Spleen (tissue), 11 donors: ENCODE data around the gene RPL19. TPM values are rescaled to one million over a fixed set of nuclear protein-coding genes. Genes with fewer than 3 reads are reported as not detected.
A peak's percentile ranks its signal among the peaks of the same experiment; 100 is the strongest.

ENCODE experiments used
- DNase-seq: peaks from one replicate; pipeline ENCODE4 v3.0.0-alpha.2; 2020
- H3K27ac ChIP-seq, 8 donors: fragments of 200-600 bp; sonication (generic) in 7 of 8; 1 replicate in 4 of 8; 2 replicates in 4 of 8; pipeline versions ENCODE4 v1.5.0 to v1.8.0; 2016 to 2021; ENCODE audit warnings: inconsistent platforms in 4 of 8, mild to moderate bottlenecking in 4 of 8, moderate library complexity in 1 of 8
- H3K27me3 ChIP-seq, 7 donors: fragments of 200-600 bp; sonication (generic) in 6 of 7; replicated peaks in 1 of 7; 1 replicate in 4 of 7; 2 replicates in 3 of 7; pipeline versions ENCODE4 v1.5.0 to v1.8.0; 2016 to 2021; ENCODE audit warnings: inconsistent platforms in 3 of 7, mild to moderate bottlenecking in 1 of 7
- H3K36me3 ChIP-seq, 6 donors: fragments of 200-600 bp; sonication (generic) in 5 of 6; 1 replicate in 4 of 6; 2 replicates in 2 of 6; pipeline versions ENCODE4 v1.5.0 to v1.8.0; 2016 to 2021; ENCODE audit warnings: inconsistent platforms in 2 of 6
- H3K4me1 ChIP-seq, 6 donors: fragments of 200-600 bp; sonication (generic) in 5 of 6; 1 replicate in 3 of 6; 2 replicates in 3 of 6; pipeline versions ENCODE4 v1.5.0 to v1.8.0; 2016 to 2021; ENCODE audit warnings: inconsistent platforms in 3 of 6
- H3K4me3 ChIP-seq, 8 donors: fragments of 200-600 bp; sonication (generic) in 7 of 8; 1 replicate in 4 of 8; 2 replicates in 4 of 8; pipeline versions ENCODE4 v1.5.0 to v1.8.0; 2016 to 2021; ENCODE audit warnings: inconsistent platforms in 4 of 8, mild to moderate bottlenecking in 4 of 8, moderate library complexity in 2 of 8
- H3K9me3 ChIP-seq, 8 donors: fragments of 200-600 bp; sonication (generic) in 7 of 8; 1 replicate in 4 of 8; 2 replicates in 4 of 8; pipeline versions ENCODE4 v1.5.0 to v1.8.0; 2016 to 2021; ENCODE audit warnings: inconsistent platforms in 4 of 8
- POLR2A ChIP-seq, 3 donors: fragments of 450-650 bp; IDR thresholded peaks; one replicate each; pipeline ENCODE4 v1.5.1; 2017; ENCODE audit warnings: antibody characterized with exemption in 3 of 3, mild to moderate bottlenecking in 1 of 3
- POLR2AphosphoS5 ChIP-seq, 3 donors: sonication (generic); formaldehyde crosslinking; IDR thresholded peaks; one replicate each; pipeline ENCODE4 v1.5.1; 2017; ENCODE audit warnings: antibody characterized with exemption in 3 of 3
- WGBS, 5 donors: extraction: QIAGEN DNeasy Blood & Tissue Kit in 3 of 5; methylation state at CpG; one replicate each; pipeline versions ENCODE4 v1.1.5 to v1.1.7; 2013 to 2018; 5-methylcytosine and 5-hydroxymethylcytosine counted together
- intact Hi-C: fragments of 100-400 bp; cut with DNase I; formaldehyde crosslinking; loops from one replicate; pipeline ENCODE4 v1.15.0; 2023; ENCODE audit warnings: low total_unique reads
- polyA plus RNA-seq, 3 donors: library from polyadenylated mRNA; stranded (reverse); fragments of 200-250 nt; gene quantifications; one replicate each; pipeline ENCODE4 v1.2.1, GENCODE V29; 2013
- total RNA-seq, 7 donors: library from RNA; depleted of rRNA in 3 of 7; stranded (reverse); fragments of >200 nt in 3 of 7; fragmentation: NEBNext Ultra II Directional in 4 of 7; extraction: Animal tissue kit (Norgen Biotek cat#: 25700) in 4 of 7; gene quantifications; one replicate each; pipeline versions ENCODE4 v1.1.0 to v1.2.1, GENCODE V29; 2016 to 2021
- TF ChIP-seq, protein P1 (sequence below), 11 experiments: fragments of 200-600 bp in 7 of 11; fragments of 450-650 bp in 4 of 11; sonication (generic) in 4 of 11; IDR thresholded peaks in 8 of 11; conservative IDR thresholded peaks in 3 of 11; 1 replicate in 7 of 11; 2 replicates in 4 of 11; pipeline versions ENCODE4 v1.4.0 to v1.8.0; 2016 to 2021; ENCODE audit warnings: antibody characterized with exemption in 11 of 11, inconsistent platforms in 4 of 11, mild to moderate bottlenecking in 1 of 11
- donor health status: healthy with polysubstance abuse.
- donor health status: DM: no; HTN: no; CAD: no; lungs with moderate emphysema.
- donor health status: DM: no; HTN: no; CAD: no.
- donor health status: Bipolar disorder and iron deficiency.
- donor health status: healthy.
- donor health status: DM: no; HTN: no; CAD: no.
- donor health status: DM: yes; HTN: yes; CAD: no.

RPL19 gene
- total and polyA plus RNA-seq, 10 donors = 1,504 to 7,360 (median 3,641) TPM

DNA sequence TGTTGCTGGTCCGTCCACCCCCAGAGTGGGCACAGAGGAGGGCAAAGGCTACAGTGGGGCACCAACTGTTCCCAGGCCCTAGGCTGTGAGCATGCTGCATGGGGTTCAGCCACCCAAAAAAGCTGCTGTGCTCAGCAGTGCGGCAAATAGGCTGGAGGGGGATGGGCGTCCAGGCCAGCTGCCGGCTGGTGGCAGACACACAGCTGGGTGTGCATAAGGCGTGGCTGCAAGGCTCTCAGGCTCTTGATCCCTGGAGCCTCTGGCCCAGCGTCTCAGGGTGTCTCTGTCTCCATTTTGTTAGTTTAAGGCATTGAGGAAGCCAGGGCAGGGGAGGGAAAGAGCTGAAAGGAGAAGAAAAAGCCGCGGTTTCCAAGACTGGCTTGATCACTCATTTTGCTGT lies 8.8 kb downstream of the RPL19 start:
- Histone ChIP-seq H3K4me1 (peaks cover 12 to 49% (median 37%) of the 10 kb centered on the region in 6 donors), H3K27me3 (peaks cover 0 to 34% (median 13%) of the 10 kb centered on the region in 7 donors), H3K36me3 (peaks cover 0 to 15% (median 14%) of the 10 kb centered on the region in 6 donors), H3K4me3 (no peak overlapping the region), H3K27ac (peak overlapping the region in 4 of 8 donors; percentile 46 to 56 (median 54)), H3K9me3 (no peaks in the 10 kb centered on the region)
- intact Hi-C loops = no loop called here
- peak; percentile 91 for DNase-seq
- TF ChIP-seq, protein P1, sequence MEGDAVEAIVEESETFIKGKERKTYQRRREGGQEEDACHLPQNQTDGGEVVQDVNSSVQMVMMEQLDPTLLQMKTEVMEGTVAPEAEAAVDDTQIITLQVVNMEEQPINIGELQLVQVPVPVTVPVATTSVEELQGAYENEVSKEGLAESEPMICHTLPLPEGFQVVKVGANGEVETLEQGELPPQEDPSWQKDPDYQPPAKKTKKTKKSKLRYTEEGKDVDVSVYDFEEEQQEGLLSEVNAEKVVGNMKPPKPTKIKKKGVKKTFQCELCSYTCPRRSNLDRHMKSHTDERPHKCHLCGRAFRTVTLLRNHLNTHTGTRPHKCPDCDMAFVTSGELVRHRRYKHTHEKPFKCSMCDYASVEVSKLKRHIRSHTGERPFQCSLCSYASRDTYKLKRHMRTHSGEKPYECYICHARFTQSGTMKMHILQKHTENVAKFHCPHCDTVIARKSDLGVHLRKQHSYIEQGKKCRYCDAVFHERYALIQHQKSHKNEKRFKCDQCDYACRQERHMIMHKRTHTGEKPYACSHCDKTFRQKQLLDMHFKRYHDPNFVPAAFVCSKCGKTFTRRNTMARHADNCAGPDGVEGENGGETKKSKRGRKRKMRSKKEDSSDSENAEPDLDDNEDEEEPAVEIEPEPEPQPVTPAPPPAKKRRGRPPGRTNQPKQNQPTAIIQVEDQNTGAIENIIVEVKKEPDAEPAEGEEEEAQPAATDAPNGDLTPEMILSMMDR (IDR thresholded peaks at IDR 0.05 in 8 of 11, conservative IDR thresholded peaks at IDR 0.05 in 3 of 11) = no peak
- TF ChIP-seq POLR2A (IDR thresholded peaks at IDR 0.05) (no peak), POLR2AphosphoS5 (IDR thresholded peaks at IDR 0.05) (peak; percentile 55 to 81 (median 76))
- WGBS, 5 donors = 51 to 69% (median 61%) methylated on average over 3 to 8 of the region's 8 CpGs

DNA sequence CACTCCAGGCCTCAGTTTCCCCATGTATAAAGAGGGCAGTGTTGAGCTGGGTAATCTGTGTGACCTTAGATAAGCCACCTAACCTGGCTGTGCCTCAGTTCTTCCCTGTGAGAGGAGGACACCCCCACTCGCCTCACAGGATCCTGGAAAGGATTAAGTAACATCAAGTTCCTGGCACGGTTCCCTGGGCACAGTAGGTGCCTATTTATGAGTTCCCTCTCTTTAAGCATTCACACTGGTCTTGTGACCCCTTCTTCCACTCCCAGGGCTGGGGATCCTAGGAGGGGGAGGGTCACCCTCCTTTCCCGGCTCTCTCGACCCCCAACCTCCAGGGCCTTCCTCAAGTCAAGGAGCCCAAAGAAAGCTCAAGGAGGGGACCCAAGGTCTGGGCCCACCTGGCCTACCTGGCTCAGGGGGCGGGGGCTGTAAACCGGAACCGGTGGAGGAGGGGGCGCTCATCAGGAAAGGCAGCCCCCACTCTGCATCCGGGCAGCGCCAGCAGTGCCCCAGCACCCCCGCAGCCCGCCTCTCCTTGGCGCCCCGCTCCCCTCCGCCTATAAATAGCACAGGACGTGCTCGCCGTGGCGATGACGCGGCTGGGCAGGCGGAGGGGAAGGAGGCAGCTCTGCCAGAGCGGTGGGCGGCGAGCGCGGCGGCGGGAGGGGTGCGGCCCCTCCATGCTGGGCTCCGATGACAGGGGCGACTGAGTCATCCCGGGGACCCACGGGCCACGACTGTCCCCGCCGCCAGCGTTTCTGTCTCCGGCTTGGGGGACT lies 9.4 kb downstream of the RPL19 start:
- peaks cover 12 to 45% (median 35%) of the 10 kb centered on the region in 6 donors for H3K4me1 ChIP-seq
- WGBS, 5 donors = 1 to 6% (median 3%) methylated on average over 7 to 39 of the region's 39 CpGs
- peak overlapping the region in 5 of 8 donors; percentile 22 to 56 (median 51) for H3K27ac ChIP-seq
- intact Hi-C loops = no loop called here
- peaks cover 0 to 40% (median 13%) of the 10 kb centered on the region in 7 donors for H3K27me3 ChIP-seq
- peak; percentile 91 for DNase-seq
- H3K4me3 ChIP-seq = peak overlapping the region in 7 of 8 donors; percentile 2 to 65 (median 30)
- H3K9me3 ChIP-seq = no peaks in the 10 kb centered on the region
- TF ChIP-seq, protein P1 (IDR thresholded peaks at IDR 0.05 in 8 of 11, conservative IDR thresholded peaks at IDR 0.05 in 3 of 11) = no peak
- TF ChIP-seq POLR2AphosphoS5 (IDR thresholded peaks at IDR 0.05) (peak; percentile 61 to 81 (median 71)), POLR2A (IDR thresholded peaks at IDR 0.05) (no peak)
- H3K36me3 ChIP-seq = peaks cover 0 to 9% (median 8%) of the 10 kb centered on the region in 6 donors

DNA sequence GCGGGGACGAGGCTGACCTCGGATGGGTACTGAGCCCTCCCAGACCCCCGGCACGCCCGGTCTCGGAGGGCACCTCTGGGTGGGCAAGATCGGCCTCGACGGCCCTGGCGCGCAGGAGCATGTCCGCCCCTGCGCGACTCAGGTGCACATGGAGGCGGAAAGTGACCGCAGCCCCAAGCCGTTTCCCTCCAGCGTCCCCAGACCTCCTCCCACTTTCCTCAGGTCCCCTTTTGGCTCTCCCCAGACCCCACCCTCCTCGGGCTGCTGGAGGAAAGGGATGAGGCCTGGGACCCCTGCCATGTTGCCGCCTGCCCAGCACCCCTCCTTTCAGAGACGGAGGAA lies 10.0 kb downstream of the RPL19 start:
- intact Hi-C loops = no loop called here
- H3K4me1 ChIP-seq = peaks cover 12 to 45% (median 35%) of the 10 kb centered on the region in 6 donors
- 8 to 23% (median 9%) methylated on average over 9 to 22 of the region's 22 CpGs for WGBS, 5 donors
- peak overlapping the region in 7 of 8 donors; percentile 2 to 65 (median 30) for H3K4me3 ChIP-seq
- TF ChIP-seq, protein P1 (IDR thresholded peaks at IDR 0.05 in 8 of 11, conservative IDR thresholded peaks at IDR 0.05 in 3 of 11) = no peak
- TF ChIP-seq POLR2A (IDR thresholded peaks at IDR 0.05) (no peak), POLR2AphosphoS5 (IDR thresholded peaks at IDR 0.05) (no peak)
- peaks cover 0 to 45% (median 13%) of the 10 kb centered on the region in 7 donors for H3K27me3 ChIP-seq
- peak overlapping the region in 4 of 8 donors; percentile 1 to 56 (median 54) for H3K27ac ChIP-seq
- no peaks in the 10 kb centered on the region for H3K9me3 ChIP-seq
- peaks cover 0 to 4% (median 3%) of the 10 kb centered on the region in 6 donors for H3K36me3 ChIP-seq
- no peak for DNase-seq

DNA sequence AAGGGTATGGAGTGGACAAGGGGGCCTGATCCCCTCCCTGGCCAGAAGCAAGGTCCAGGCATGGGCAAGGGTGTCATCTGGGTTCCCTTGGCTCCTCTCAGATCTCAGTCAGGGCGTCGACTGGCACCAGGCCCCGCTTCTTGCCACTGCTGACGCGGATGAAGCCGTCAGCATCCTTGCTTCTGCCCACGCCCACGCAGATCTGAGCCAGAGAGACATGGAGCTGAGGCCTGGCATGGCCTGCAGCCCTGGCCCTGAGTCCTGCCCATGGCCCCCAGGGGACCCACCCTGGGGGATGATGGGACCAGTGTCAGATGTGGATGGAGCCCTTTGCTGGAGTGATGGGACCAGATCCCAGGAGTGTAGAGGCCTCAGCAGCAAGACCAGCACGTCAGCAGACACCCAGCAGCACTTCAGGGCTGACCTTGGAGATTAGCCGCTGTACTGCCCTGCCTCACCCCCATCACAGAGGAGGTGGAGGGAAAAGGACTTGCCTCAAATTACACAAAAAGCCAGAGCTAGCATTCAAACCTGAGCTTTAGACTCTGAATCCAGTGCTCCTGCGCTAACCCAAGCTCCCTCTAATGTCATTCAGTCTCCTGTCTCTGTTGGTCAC lies 12.2 kb downstream of the RPL19 start:
- DNase-seq = no peak
- H3K9me3 ChIP-seq = no peaks in the 10 kb centered on the region
- H3K27ac ChIP-seq = no peak overlapping the region
- intact Hi-C loops = no loop called here
- no peaks in the 10 kb centered on the region for H3K36me3 ChIP-seq
- H3K27me3 ChIP-seq = peaks cover 0 to 68% (median 13%) of the 10 kb centered on the region in 7 donors
- no peak overlapping the region for H3K4me3 ChIP-seq
- WGBS, 5 donors = 76 to 90% (median 83%) methylated on average over 2 to 11 of the region's 11 CpGs
- no peak for TF ChIP-seq POLR2AphosphoS5 (IDR thresholded peaks at IDR 0.05)
- TF ChIP-seq, protein P1 (IDR thresholded peaks at IDR 0.05 in 8 of 11, conservative IDR thresholded peaks at IDR 0.05 in 3 of 11) = no peak
- no peak for TF ChIP-seq POLR2A (IDR thresholded peaks at IDR 0.05)
- peaks cover 12 to 37% (median 32%) of the 10 kb centered on the region in 6 donors for H3K4me1 ChIP-seq
